Measurements from ENCODE around the gene TRIM71.

The TRIM71 gene

DNA sequence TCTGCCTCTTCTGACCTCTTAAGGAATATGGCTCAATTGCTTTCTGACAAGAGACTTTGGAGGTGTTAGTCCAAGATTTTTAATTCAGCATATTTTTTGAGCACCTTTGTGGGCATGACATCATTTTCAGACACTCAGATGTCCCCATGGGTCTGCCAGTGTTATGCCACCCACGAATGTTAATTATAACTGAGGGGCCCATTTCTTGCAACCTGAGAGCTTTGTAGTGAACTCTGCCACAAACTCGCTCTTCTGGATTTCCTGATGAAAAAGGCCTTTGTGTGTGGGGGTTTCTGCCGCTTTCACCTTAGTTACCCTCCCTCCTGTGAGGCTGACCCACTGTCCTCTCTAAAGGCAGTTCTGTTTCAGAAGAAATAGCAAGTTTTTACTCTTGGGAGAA lies 69.1 kb downstream of the TRIM71 start:
- Histone ChIP-seq H3K27me3 (ENCODE audit: insufficient read depth, low read depth, severe bottlenecking) (no peaks in the 10 kb centered on the region), H3K4me3 (ENCODE audit: low read depth, low read length) (no peak overlapping the region), H3K9me3 (ENCODE audit: severe bottlenecking) (no peaks in the 10 kb centered on the region), H3K27ac (no peak overlapping the region), H3K36me3 (no peaks in the 10 kb centered on the region)
- TF ChIP-seq, protein P1, sequence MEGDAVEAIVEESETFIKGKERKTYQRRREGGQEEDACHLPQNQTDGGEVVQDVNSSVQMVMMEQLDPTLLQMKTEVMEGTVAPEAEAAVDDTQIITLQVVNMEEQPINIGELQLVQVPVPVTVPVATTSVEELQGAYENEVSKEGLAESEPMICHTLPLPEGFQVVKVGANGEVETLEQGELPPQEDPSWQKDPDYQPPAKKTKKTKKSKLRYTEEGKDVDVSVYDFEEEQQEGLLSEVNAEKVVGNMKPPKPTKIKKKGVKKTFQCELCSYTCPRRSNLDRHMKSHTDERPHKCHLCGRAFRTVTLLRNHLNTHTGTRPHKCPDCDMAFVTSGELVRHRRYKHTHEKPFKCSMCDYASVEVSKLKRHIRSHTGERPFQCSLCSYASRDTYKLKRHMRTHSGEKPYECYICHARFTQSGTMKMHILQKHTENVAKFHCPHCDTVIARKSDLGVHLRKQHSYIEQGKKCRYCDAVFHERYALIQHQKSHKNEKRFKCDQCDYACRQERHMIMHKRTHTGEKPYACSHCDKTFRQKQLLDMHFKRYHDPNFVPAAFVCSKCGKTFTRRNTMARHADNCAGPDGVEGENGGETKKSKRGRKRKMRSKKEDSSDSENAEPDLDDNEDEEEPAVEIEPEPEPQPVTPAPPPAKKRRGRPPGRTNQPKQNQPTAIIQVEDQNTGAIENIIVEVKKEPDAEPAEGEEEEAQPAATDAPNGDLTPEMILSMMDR (IDR thresholded peaks at IDR 0.05; ENCODE audit: low read depth, low read length) = no peak
- no peak for DNase-seq

DNA sequence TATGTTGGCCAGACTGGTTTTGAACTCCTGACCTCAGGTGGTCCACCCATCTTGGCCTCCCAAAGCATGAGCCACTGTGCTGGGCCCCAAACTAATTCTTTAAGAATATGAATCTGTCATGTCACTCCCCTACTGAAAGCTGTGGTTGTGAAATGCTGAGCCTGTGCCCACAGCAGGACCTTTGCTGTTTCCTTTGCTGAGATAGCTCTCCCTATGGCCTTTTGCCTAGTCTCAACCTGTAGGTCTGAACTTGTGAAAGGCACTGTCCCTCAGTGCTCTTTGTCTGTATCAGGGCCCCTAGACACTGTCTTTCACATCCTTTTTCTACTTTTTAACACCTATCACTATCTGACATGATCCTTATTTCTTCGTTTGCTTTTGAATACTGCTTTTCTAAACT lies 70.9 kb downstream of the TRIM71 start:
- no peak for DNase-seq
- TF ChIP-seq, protein P1 (IDR thresholded peaks at IDR 0.05; ENCODE audit: low read depth, low read length) = no peak
- H3K4me3 ChIP-seq (ENCODE audit: low read depth, low read length) = no peak overlapping the region

DNA sequence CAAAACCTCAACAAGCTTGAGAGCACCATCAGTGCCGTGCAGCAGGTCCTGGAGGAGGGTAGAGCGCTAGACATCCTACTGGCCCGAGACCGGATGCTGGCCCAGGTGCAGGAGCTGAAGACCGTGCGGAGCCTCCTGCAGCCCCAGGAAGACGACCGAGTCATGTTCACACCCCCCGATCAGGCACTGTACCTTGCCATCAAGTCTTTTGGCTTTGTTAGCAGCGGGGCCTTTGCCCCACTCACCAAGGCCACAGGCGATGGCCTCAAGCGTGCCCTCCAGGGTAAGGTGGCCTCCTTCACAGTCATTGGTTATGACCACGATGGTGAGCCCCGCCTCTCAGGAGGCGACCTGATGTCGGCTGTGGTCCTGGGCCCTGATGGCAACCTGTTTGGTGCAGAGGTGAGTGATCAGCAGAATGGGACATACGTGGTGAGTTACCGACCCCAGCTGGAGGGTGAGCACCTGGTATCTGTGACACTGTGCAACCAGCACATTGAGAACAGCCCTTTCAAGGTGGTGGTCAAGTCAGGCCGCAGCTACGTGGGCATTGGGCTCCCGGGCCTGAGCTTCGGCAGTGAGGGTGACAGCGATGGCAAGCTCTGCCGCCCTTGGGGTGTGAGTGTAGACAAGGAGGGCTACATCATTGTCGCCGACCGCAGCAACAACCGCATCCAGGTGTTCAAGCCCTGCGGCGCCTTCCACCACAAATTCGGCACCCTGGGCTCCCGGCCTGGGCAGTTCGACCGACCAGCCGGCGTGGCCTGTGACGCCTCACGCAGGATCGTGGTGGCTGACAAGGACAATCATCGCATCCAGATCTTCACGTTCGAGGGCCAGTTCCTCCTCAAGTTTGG lies 72.9 kb downstream of the TRIM71 start:
- no peaks in the 10 kb centered on the region for H3K36me3 ChIP-seq
- no peak overlapping the region for H3K27ac ChIP-seq
- no peaks in the 10 kb centered on the region for H3K9me3 ChIP-seq (ENCODE audit: severe bottlenecking)
- no peak overlapping the region for H3K4me3 ChIP-seq (ENCODE audit: low read depth, low read length)
- no peaks in the 10 kb centered on the region for H3K27me3 ChIP-seq (ENCODE audit: insufficient read depth, low read depth, severe bottlenecking)
- DNase-seq = no peak
- TF ChIP-seq, protein P1 (IDR thresholded peaks at IDR 0.05; ENCODE audit: low read depth, low read length) = no peak

More for the DNA sequence above, 70.9 kb downstream of the TRIM71 start:
- H3K9me3 ChIP-seq (ENCODE audit: severe bottlenecking) = no peaks in the 10 kb centered on the region
- no peaks in the 10 kb centered on the region for H3K36me3 ChIP-seq
- no peak overlapping the region for H3K27ac ChIP-seq
- no peaks in the 10 kb centered on the region for H3K27me3 ChIP-seq (ENCODE audit: insufficient read depth, low read depth, severe bottlenecking)

DNA sequence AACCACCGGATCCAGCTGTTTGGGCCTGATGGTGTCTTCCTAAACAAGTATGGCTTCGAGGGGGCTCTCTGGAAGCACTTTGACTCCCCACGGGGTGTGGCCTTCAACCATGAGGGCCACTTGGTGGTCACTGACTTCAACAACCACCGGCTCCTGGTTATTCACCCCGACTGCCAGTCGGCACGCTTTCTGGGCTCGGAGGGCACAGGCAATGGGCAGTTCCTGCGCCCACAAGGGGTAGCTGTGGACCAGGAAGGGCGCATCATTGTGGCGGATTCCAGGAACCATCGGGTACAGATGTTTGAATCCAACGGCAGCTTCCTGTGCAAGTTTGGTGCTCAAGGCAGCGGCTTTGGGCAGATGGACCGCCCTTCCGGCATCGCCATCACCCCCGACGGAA lies 73.6 kb downstream of the TRIM71 start:
- Histone ChIP-seq H3K9me3 (ENCODE audit: severe bottlenecking) (no peaks in the 10 kb centered on the region), H3K4me3 (ENCODE audit: low read depth, low read length) (no peak overlapping the region), H3K27ac (no peak overlapping the region), H3K27me3 (ENCODE audit: insufficient read depth, low read depth, severe bottlenecking) (no peaks in the 10 kb centered on the region), H3K36me3 (no peaks in the 10 kb centered on the region)
- DNase-seq = no peak
- TF ChIP-seq, protein P1 (IDR thresholded peaks at IDR 0.05; ENCODE audit: low read depth, low read length) = no peak

DNA sequence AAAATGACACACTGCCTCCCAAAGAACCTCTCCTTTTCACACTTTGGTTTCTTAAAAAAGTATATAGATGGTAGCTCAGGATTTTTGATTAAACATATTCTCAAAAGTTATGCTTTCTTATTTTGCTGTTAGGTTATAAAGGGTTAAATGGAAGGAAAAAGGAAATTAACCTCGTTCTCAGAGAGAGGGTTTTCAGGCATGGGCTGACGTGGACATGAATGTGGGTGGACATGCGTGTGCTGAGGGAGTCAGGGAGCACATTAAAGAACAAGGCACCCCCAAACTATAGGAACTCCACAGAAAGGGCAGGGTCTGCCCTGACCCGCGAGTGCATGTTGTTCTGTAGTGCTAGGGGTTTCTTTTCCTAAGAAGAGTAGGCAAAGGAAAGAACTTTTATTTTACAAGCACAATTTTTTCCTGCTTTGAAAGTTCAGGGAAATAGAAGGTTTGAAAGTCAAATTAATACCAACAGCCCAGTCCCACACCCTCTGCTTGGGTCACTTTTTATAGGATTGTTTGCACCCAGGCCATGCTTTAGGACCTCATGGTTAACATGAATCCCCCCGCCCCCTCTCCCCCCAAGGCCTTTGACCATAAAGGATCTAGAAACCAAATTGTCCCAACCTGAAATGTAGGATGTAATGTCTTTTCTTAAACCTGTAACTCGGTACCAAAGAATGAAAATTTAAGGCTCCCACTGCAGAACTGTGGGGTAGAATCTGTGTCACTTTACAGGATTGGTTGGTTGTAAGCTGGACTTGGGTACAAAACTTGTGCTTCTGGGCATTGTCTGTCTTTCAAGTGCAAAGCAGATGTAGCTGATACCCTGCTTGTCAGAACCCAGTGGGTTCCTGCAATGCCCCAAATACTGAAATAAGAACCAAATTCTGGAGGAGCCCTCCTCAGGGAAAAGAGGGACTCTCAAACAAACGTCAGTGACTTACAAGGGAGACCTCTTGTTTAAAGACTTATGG lies 75.1 kb downstream of the TRIM71 start:
- Histone ChIP-seq H3K4me3 (ENCODE audit: low read depth, low read length) (no peak overlapping the region), H3K36me3 (no peaks in the 10 kb centered on the region), H3K27ac (no peak overlapping the region), H3K27me3 (ENCODE audit: insufficient read depth, low read depth, severe bottlenecking) (no peaks in the 10 kb centered on the region), H3K9me3 (ENCODE audit: severe bottlenecking) (no peaks in the 10 kb centered on the region)
- DNase-seq = no peak
- TF ChIP-seq, protein P1 (IDR thresholded peaks at IDR 0.05; ENCODE audit: low read depth, low read length) = no peak

Data from WERI-Rb-1 (cell line).